Daoy (cell line): ENCODE results near the gene HM13. TPM values are rescaled to one million over a fixed set of nuclear protein-coding genes. Genes with fewer than 3 reads are reported as not detected.
"Not testable (repeated sequence)": the region's sequence is repeated elsewhere in the genome, so short reads cannot be mapped to it uniquely, and the experiment has no call there.

Experiments
- DNase-seq: peaks from one replicate; pipeline ENCODE4 v3.0.0-alpha.2; 2015; ENCODE audit warnings: low read depth
- total RNA-seq: library from RNA; depleted of rRNA; stranded (reverse); fragments of >200 nt; shearing (Covaris generic); gene quantifications from 2 replicates; pipeline ENCODE4 v1.2.3, GENCODE V29; 2014

The HM13 gene
- total RNA-seq, 1 experiment from 2014 or later: 34.8 TPM

DNA sequence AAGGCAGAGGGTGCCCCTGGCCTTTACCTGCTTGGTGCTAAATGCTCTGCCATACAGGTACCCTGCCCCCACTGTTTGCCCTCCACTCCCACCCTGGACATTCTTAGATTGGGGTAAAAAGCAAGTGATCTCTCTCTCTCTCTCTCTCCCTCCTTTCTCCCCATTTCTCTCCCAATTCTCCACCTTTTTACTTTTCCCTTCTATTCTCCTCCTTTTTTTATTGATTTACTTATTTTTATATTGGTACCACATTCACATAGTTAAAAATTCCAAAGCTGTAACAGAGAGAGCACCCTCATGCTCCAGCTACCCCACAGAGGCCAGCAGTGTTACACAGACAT lies 53.1 kb downstream of the HM13 start:
- no peak for DNase-seq

DNA sequence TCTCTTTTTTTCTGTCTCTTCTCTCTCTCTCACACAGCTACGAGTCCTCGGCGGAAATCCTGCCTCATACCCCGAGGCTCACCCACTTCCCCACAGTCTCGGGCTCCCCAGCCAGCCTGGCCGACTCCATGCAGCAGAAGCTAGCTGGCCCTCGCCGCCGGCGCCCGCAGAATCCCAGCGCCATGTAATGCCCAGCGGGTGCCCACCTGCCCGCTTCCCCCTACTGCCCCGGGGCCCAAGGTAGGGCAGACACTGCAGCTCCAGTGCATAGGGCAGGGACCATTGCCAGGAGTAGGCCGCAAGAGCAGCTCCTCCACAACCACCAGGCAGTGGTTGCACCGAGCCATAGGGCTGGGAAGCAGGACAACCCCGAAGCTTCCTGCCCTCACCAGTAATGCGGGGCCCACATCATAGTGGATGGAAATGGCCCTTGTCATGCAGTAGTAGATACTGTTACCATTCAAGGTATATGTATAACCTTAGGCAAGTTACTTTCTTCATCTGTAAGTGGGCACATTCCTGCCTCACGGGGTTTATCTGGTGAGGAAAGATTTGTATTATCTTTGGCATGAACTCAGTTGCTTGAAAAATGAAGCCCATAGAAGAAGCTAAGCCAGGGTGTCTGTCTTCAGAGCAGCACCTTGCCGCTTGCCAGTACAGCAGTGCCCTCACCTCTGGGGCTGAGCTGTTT lies 53.9 kb downstream of the HM13 start:
- peak; percentile 23 for DNase-seq

DNA sequence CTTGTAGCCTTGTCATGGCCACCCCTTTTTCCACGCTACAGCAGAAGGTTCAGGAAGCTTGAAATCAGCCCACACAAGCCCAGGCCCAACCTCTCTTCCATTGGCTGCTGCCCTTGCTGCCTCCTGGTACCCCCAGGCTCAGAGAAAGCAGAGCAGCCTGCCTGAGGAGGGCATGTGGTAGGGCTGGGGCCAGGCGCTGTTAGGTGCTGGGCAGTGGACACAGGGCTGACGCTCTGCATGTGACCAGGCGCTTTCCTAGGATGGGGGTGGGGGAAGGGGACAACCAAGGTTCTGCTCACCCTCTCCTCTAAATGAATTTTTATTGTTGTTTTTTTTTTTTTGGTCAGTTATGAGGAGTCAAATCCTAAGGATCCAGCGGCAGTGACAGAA lies 54.5 kb downstream of the HM13 start:
- DNase-seq: no peak

DNA sequence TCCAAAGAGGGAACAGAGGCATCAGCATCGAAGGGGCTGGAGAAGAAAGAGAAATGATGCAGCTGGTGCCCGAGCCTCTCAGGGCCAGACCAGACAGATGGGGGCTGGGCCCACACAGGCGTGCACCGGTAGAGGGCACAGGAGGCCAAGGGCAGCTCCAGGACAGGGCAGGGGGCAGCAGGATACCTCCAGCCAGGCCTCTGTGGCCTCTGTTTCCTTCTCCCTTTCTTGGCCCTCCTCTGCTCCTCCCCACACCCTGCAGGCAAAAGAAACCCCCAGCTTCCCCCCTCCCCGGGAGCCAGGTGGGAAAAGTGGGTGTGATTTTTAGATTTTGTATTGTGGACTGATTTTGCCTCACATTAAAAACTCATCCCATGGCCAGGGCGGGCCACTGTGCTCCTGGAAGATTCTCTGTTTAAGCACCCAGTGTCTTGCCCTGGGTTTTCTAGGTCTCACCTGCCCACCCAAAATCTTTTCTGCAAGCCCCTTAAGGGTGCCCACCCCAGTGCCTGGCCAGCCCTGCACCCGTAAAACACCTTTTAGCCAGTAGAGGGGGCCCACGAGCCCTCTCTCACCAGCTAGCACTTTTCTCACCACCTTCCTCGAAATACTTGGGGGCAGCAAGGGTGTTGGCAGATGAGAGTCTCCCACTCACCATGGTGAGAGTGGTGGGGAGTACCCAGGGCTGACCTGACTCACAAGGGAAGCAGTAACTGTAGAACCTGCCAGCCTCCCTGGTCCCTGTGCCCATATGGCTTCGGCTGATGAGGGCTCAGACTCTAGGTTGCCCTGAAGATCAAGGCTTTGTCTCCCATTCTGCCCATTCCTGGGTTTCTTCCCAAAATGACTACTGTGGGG lies 55.1 kb downstream of the HM13 start:
- DNase-seq: peak; percentile 74

DNA sequence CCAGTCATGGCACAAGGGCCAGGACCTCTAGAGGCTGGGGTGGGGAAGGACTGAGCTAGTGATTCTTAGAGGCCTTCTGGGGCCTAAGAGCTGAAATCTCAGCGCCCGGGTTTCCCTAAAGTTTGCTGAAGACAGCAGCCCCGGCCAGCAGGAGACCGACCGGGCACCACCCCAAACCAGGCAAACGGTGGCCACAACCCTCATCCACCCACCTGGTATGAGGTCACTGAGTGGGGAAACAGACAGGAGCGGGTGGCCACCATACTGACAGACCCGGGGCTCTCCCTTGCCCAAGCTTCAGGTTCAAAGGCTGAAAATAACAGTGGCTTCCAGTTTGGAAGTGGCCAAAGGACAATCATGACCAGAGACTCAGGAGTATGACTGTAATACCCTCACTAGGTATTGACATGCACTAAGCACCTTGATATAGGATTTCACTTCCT lies 55.8 kb downstream of the HM13 start:
- peak; percentile 34 for DNase-seq

DNA sequence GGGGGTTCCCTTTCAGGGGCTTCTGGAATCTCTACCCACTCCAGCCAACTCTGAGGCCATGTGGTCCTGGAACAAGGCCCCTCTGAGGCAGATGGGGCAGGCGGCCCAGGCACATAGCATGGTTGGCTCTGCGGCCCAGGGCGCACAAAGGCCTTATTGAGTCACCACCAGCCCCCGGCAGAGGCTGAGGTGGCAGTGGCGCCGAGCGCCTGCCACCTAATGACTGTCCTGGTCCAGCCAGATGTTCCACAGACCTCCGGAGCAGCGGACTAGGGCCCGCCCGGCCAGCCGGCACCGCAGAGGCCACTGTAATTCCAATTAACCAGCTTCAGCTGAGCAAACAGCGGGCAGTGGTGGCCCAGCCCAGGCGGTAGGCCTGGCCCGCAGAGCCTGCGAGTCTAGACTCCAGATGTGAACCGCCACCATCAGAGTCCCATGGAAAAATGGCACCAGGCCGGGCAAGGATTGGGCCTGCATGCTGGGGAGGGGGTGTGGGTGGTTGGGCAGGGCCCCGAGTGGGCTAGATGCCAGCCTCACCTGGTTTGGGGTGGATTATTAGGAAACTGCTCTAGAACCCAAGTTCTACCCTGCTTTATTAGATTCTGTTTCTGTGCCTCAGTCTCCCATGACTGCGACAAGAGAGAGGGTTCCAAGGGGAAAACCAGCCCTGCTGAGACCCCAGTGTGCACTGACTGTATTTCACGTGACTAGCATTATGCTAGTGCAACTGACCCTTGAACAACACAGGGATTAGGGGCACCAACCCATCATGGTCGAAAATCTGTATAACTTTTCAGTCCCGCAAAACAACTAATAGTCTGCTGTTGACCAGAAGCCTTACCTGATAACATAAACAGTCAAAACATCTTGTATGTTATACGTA lies 56.7 kb downstream of the HM13 start:
- peak; percentile 77 for DNase-seq

DNA sequence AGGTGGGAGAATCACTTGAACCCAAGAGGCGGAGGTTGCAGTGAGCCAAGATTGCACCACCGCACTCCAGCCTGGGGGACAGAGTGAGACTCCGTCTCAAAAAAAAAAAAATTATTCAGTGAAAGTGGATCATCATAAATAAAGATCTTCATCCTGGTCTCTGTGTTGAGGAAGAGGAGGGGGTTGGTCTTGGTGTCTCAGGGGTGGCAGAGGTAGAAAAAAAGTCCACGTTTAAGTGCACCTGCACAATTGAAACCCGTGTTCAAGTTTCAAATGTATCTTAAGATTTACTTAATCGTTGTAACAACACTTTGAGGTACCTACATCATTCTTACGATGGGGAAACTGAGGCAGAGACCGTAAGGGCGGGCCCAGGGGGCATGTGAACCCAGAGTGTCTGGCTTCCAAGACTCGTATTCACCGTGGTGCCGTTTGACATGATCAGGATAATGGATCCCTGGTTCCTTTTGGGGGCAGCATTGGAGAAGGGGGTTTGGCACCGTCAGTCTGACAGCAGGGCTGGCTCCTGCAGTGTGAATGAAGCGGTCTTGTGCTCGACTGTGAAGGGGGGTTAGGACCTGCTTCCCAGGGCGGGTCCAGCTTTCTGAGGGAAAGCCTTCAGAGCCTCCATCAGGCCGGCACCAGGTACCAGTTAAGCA lies 57.9 kb downstream of the HM13 start:
- DNase-seq: no peak

DNA sequence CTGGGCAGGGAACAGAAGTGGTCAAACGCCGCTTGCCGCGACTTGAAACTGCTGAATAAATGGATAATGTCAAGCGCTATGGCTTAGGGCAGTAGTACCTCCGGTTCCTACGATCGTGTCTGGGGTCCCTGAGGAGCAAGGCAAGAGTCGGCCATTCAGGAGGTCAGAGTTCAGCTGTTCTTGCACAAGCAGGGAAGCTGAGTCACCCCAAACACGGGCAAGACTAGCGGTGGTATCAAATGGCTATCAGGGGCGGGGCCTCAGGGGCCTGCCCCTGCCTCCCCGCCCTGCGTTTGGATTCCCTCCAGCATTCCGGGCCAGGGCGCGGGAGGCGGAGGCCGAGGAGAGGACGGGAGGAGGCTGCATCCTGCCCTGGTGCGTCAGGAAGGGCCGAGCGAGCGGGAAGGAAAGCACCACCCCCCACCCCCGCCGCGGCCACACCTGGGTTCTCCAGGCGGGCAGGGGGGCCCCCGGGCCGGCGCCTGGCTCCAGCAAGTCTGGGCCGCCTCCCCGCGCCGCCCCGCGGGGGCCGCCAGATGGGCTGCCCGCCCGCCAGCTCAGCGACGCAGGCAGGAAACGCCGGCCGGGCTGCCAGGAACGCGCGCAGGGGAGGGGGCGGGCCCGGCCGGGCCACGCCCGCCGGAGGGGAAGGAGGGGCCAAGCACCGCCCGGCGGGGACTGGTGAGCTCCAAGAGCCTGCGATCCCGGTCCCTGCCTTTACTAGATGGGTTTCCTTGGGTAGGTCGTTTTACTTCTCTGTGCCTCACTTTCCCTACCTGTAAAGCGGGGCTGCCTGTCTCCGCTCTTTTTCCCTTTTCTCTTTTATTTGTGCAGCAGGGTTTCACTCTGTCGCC lies 58.7 kb downstream of the HM13 start:
- peak; percentile 99 for DNase-seq

DNA sequence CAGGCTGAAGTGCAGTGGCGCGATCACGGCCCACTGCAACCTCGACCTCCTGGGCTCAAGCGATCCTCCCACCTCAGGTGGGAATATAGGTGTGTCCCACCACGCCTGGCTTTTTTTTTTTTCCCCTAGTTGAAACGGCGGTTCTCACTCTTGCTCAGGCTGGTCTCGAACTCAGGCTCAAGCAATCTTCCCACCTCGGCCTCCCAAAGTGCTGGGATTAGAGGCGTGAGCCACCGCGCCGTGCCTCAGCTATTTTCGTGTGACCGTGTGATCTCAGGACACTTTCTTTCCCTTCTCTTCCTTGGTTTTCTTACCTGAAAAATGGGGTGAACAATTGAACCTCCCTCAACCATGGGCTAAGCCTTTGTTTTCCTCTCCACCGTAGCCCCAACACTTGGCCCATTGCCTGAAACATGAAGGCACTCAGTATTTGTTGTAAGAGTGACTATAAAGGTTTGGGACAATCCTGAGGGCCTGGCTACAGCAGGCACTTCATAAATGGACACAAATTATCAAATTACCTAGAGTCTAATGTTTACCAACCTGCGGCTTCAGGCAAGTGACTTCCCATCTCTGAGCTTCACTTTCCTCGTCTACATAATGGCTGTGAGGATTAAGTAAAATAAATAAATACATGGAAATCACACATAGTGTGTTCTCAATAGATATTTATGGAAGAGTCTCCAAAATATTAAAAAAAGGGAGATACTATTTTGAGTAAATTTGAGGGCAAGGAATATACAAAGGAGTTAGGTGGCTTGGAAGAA lies 59.5 kb downstream of the HM13 start:
- DNase-seq: peak; percentile 46

DNA sequence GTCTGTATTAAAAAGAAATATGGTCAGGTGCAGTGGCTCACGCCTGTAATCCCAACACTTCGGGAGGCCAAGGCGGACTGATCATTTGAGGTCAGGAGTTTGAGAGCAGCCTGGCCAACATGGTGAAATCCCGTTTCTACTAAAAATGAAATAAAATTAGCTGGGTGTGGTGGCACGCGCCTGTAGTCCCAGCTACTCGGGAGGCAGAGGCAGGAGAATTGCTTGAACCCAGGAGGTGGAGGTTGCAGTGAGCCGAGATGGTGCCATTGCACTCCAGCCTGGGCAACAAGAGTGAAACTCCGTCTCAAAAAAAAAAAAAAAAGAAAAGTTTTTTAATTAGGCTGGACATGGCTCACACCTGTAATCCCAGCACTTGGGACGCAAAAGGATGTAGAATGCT lies 60.7 kb downstream of the HM13 start:
- DNase-seq: not testable (repeated sequence)

DNA sequence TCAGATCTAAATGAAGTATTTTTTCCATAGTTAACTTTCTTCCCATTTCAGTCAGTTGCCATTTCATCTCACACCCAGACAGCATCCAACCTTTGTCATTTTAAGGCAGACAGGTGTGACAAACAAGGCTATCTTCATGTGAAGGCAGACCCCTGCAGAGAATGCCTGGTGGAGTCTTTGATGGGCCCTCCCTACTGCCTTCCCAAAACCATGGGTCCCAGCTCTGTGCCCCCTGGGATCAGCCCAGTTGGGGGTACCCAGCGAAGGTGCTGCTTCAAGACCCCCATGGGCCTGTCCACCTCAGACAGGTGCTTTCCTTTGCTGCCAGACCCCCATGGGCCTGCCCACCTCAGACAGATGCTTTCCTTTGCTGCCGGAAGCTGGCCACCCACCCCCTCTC lies 62.5 kb downstream of the HM13 start:
- DNase-seq: no peak

DNA sequence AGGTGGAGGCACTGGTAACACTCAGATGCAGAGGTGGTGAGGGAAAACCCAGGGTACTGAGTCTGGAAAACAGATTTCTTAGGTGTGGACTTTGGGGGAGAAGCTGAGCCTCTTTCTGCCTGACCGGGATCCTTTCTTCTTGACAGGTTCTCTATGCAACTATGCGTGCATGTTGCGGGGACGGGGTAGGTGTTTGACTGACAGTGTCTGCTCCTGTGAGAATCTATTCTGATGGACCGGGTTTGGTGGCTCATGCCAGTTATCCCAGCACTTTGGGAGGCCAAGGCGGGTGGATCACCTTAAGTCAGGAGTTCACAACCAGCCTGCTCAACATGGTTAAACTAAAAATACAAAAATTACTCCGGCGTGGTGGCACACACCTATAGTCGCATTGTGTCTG lies 63.0 kb downstream of the HM13 start:
- DNase-seq: no peak

DNA sequence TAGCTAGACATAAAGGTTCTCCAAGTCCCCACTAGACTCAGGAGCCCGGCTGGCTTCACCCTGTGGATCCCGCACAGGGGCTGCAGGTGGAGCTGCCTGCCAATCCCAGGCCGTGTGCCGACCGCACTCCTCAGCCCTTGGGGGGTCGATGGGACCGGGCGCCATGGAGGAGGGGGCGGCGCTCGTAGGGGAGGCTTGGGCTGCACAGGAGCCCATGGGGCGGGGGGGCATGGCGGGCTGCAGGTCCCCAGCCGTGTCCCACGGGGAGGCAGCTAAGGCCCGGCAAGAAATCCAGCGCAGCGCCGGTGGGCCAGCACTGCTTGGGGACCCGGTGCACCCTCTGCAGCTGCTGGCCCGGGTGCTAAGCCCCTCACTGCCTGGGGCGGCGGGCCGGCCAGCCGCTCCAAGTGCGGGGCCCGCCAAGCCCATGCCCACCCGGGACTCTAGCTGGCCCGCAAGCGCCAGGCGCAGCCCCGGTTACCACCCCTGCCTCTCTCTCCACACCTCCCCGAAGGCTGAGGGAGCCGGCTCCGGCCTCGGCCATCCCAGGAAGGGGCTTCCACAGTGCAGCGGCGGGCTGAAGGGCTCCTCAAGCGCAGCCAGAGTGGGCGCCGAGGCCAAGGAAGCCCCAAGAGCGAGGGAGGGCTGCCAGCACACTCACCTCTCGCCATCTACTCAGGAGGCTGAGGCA lies 64.4 kb downstream of the HM13 start:
- DNase-seq: no peak

DNA sequence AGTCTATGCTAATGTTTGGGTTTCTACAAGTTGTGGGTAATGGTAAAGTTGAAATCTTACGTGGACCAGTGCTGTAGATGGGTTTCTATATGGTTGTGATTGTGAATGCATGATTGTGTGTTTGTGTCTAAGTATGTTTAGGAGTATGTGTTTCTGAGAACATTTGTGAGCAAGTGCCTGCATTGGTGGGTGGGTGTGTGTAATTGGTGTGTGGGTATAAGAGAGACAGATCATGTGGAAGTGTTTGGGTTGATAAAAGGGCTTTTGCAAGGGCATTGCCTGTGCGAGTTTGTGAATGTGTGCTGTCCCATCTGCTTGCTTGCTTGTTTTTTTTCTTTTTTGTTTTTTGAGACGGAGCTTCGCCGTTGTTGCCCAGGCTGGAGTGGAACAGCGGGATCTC lies 65.0 kb downstream of the HM13 start:
- DNase-seq: no peak

DNA sequence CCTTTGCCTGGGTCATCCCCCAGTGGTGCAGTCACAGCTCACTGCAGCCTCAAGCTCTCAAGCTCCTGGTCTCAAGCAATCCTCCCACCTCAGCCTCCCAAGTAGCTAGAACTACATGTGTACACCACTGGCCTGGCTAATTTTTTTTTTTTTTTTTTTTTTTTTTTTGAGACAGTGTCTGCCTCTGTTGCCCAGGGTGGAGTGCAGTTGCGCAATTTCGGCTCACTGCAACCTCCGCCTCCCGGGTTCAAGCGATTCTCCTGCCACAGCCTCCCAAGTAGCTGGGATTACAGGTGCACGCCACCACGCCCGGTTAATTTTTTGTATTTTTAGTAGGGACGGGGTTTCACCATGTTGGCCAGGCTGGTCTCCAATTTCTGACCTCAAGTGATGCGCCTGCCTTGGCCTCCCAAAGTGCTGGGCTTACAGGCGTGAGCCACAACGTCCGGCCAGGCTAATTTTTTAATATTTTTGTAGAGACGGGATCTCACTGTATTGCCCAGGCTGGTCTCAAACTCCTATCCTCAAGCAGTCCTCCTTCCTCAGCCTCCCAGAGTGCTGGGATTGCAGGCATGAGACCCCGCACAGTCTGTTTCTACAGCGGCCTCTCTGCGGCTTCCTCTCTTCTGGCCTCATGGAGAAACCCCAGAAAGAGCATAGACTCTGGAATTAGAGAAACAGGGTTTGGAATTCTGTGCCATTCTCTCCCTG lies 65.9 kb downstream of the HM13 start:
- not testable (repeated sequence) for DNase-seq

DNA sequence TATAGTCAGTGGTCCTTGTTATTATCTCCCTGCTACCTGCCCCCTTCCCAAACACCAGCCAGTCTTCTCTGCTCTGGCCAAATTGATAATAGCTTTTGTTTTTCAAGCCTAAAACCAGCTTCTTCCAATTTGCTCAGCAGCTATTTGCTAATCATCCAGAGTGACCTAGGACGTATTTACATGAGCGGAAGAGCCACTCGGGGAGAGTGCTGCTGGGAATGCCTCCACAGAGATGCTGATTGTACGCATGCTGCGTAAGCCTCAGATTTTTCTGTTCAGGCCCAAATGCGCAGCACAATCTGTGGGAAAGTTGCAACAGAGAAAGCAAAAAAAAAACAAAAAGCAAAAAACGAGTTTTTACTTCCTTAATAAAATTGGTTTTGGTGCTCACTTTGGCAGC lies 66.5 kb downstream of the HM13 start:
- no peak for DNase-seq

DNA sequence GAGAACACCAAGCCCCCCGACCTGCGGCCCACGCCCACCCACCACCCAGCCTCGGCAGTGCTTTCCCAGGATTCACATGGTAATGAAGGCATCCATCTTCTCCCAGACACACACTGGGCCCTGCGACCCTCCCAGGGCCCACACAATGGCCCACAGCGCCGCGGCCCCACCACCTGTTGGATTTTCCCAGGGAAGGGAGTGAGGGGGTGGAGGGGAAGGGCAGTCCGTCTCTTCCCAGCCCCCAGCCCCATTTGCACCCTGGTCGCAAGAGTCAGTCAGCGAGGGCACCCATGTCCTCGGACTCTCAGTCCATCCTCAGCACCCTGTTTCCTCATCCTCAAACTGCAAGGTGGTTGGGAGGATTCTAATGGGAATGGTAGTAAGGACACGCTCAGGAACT lies 67.1 kb downstream of the HM13 start:
- no peak for DNase-seq

DNA sequence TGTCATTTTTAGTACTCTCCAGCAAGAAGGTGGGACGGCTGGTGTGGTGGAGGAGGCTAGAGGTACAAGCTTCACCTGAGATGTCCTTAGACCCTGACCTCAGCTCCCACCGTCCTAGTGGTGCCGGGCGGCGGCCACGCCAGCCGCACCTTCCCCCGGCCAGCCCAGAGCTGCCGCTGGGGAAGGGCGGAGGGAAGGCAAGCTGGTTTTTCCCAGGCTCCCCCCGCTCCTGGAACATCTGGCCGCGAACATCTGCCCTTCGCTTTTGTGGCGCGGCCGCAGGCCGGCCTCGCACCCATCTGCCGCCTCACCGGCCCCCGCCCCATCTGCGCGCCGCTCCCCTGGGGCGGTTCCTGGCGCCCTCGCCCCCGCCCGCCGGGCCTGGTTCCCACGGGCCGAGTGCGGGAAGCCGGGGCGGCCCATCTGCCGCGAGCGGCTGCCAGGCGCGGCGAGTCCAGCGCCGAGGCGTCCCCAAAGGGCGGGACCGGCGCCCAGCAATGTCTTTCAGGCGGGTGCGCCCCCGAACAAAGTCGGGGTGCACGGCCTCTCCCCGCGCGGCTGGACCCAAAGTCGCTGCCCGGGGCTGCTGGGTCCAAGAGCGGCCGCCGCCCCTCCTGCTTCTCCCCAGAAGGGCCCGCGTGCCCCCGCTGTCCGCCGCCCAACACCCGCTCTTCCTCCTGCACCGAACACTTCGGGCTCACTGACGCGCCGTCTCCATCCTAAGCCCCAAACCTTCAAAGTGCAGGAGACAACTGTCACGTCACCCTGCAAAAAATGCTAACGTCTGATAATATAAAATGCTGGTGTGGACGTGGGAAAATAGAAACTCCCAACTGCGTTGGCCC lies 73.5 kb downstream of the HM13 start:
- peak; percentile 66 for DNase-seq
